Body of pancreas (tissue), 4 donors: ENCODE measurements around the gene LYPD4.

ENCODE experiments used
- CTCF ChIP-seq, 7 experiments: fragments of 450-650 bp in 4 of 7; fragments of 200-600 bp in 3 of 7; sonication (generic) in 3 of 7; IDR thresholded peaks; one replicate each; pipeline ENCODE4 v1.5.1; 2016 to 2019; ENCODE audit warnings: antibody characterized with exemption in 7 of 7
- POLR2A ChIP-seq, 3 donors: fragments of 450-650 bp; IDR thresholded peaks; one replicate each; pipeline ENCODE4 v1.6.1; 2016; ENCODE audit warnings: antibody characterized with exemption in 3 of 3, mild to moderate bottlenecking in 2 of 3

GRCh38 chr19:41871573-41872383, 27.3 kb upstream of the LYPD4 start:
- no peak for TF ChIP-seq CTCF (IDR thresholded peaks at IDR 0.05)
- no peak for TF ChIP-seq POLR2A (IDR thresholded peaks at IDR 0.05)
